ENCODE measurements around the gene ESR2. TPM values are rescaled to one million over a fixed set of nuclear protein-coding genes. Genes with fewer than 3 reads are reported as not detected.

The ESR2 gene
- total RNA-seq, 1 donor from 2014 or later, result 0.17 TPM

- Histone ChIP-seq H3K36me3 (ENCODE audit: control insufficient read depth, insufficient read depth, low read length) (peaks cover 1% of the 10 kb centered on the region), H3K27me3 (ENCODE audit: control insufficient read depth, insufficient read depth, low read length) (no peaks in the 10 kb centered on the region), H3K4me3 (ENCODE audit: low read depth, low read length) (no peak overlapping the region)
- DNase-seq (ENCODE audit: low read depth), result no peak
- TF ChIP-seq CTCF (IDR thresholded peaks at IDR 0.05; ENCODE audit: insufficient read depth, low read length, poor library complexity, severe bottlenecking), result no peak
These were observed 119.0 kb downstream of the ESR2 start for GRCh38 chr14:64174922-64175782.

DNA sequence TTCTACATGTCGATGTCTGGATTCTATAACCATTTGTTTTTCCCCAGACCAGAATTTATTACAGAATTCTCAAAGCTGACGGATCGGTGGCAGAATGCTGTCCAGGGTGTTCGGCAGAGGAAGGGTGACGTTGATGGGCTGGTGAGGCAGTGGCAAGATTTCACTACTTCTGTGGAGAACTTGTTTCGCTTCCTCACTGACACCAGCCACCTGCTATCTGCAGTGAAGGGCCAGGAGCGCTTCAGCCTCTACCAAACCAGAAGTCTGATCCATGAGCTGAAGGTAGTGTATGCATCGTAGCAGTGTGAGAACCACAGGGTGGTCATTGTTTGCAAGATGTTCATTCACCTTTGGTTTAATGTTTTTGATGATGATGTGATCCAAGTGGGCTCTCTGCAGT is 124.0 kb downstream of the ESR2 start:
- DNase-seq (ENCODE audit: low read depth), result no peak
- no peak for TF ChIP-seq CTCF (IDR thresholded peaks at IDR 0.05; ENCODE audit: insufficient read depth, low read length, poor library complexity, severe bottlenecking)
- peaks cover 1% of the 10 kb centered on the region for H3K36me3 ChIP-seq (ENCODE audit: control insufficient read depth, insufficient read depth, low read length)

GRCh38 chr14:64159588-64159987 is 134.6 kb downstream of the ESR2 start:
- Histone ChIP-seq H3K4me3 (ENCODE audit: low read depth, low read length) (no peak overlapping the region), H3K27me3 (ENCODE audit: control insufficient read depth, insufficient read depth, low read length) (no peaks in the 10 kb centered on the region), H3K36me3 (ENCODE audit: control insufficient read depth, insufficient read depth, low read length) (no peaks in the 10 kb centered on the region)
- DNase-seq (ENCODE audit: low read depth), result no peak
- no peak for TF ChIP-seq CTCF (IDR thresholded peaks at IDR 0.05; ENCODE audit: insufficient read depth, low read length, poor library complexity, severe bottlenecking)

More for the DNA sequence above, 124.0 kb downstream of the ESR2 start:
- Histone ChIP-seq H3K4me3 (ENCODE audit: low read depth, low read length) (no peak overlapping the region), H3K27me3 (ENCODE audit: control insufficient read depth, insufficient read depth, low read length) (no peaks in the 10 kb centered on the region)

- Histone ChIP-seq H3K36me3 (ENCODE audit: control insufficient read depth, insufficient read depth, low read length) (no peaks in the 10 kb centered on the region), H3K27me3 (ENCODE audit: control insufficient read depth, insufficient read depth, low read length) (no peaks in the 10 kb centered on the region), H3K4me3 (ENCODE audit: low read depth, low read length) (no peak overlapping the region)
- TF ChIP-seq CTCF (IDR thresholded peaks at IDR 0.05; ENCODE audit: insufficient read depth, low read length, poor library complexity, severe bottlenecking), result no peak
- no peak for DNase-seq (ENCODE audit: low read depth)
These were observed 135.6 kb downstream of the ESR2 start for GRCh38 chr14:64158608-64159007.

- Histone ChIP-seq H3K36me3 (ENCODE audit: control insufficient read depth, insufficient read depth, low read length) (no peaks in the 10 kb centered on the region), H3K27me3 (ENCODE audit: control insufficient read depth, insufficient read depth, low read length) (no peaks in the 10 kb centered on the region), H3K4me3 (ENCODE audit: low read depth, low read length) (no peak overlapping the region)
- no peak for DNase-seq (ENCODE audit: low read depth)
- no peak for TF ChIP-seq CTCF (IDR thresholded peaks at IDR 0.05; ENCODE audit: insufficient read depth, low read length, poor library complexity, severe bottlenecking)
These were observed 144.2 kb downstream of the ESR2 start for GRCh38 chr14:64149921-64150320.

All from kidney epithelial cell (primary cell).